NCI-H2227 (cell line): ENCODE data around the gene ALDH18A1.
"Not testable (repeated sequence)": the region's sequence is repeated elsewhere in the genome, so short reads cannot be mapped to it uniquely, and the experiment has no call there.

ENCODE experiments used
- DNase-seq: peaks from one replicate; lab custom pipeline; 2025; ENCODE audit not compliant: unreplicated experiment; lab: John Stamatoyannopoulos, UW

ALDH18A1 gene

GRCh38 chr10:95656291-95657164 is at the start of gene ALDH18A1:
Gene ALDH18A1, minus strand, starts transcription at chr10:95656711. Its CDS starts 3,334 bp downstream, at chr10:95653377.
- peak; percentile 91 for DNase-seq

GRCh38 chr10:95698415-95698814 is 41.9 kb upstream of the ALDH18A1 start:
- DNase-seq = no peak

GRCh38 chr10:95697429-95697828 is 40.9 kb upstream of the ALDH18A1 start:
- no peak for DNase-seq

DNA sequence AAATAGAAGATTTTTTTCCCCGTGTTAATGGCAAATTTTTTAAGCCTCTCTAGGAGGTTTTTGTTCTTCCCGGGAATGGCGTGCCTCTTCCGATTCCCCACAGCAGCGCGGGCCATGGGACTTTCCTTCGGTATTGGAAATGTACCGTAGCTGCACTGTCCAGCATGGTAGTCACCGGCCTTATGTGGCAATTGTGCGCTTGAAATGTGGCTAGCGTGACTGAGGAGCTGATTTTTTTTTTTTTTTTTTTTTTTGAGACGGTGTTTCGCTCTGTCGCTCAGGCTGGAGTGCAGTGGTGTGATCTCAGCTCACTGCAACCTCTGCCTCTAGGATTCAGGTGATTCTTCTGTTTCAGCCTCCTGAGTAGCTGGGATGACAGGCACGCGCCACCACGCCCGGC is 38.2 kb upstream of the ALDH18A1 start:
- peak; percentile 13 for DNase-seq

- peak; percentile 98 for DNase-seq
Observed at GRCh38 chr10:95693668-95694534, 37.4 kb upstream of the ALDH18A1 start, which contains the start of gene TCTN3. Gene TCTN3, minus strand, starts transcription at chr10:95693927. Its CDS starts 28 bp downstream, at chr10:95693899.

DNA sequence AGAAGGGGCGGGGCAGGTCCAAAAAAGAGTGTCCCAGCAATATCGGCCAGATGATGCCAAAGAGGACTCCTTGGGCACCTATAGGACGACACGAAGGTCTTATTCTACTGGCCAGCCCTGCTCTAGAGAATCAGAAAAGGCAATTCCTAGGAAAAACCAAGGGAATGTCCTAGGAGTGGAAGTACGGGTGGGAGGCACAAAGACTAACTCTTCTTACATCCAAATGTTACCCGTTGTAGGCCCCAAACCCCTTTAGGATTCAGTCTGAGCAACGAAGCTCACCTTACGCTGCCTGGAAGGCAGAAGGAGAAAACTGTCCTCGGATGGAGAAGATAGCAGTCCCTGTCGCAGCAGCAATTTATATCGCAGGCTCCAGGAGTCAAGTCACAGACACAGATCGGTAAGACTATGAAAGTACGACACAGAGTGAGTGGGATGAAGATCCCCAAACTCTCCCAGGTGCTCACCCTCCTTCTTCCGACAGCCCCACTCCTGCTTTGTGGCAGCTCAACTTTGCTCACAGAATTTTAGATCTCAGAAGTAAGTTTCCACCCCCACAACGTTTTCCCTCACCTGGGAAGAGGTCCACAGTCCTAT is 36.7 kb upstream of the ALDH18A1 start:
- DNase-seq = no peak

- DNase-seq = no peak
Observed at GRCh38 chr10:95691281-95691680, 34.8 kb upstream of the ALDH18A1 start.

DNA sequence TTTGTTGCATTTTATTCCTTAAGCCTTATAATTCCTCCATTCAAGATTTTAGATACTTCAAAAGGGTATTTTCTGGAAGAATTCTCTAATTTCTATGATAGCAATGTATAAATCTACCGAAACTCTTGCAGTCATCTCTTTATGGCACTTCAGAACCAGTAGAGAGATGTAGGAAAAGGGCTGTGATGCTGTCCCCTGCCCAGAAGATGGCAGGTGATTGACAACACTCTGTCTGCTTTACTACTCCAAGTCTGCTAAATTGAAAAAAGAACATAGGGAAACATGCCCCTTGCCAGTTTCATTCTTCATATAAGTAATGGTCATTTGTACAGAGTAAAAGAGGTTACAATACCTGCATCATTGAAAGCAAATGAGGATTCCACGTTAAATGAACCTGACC is 32.1 kb upstream of the ALDH18A1 start:
- DNase-seq = no peak

DNA sequence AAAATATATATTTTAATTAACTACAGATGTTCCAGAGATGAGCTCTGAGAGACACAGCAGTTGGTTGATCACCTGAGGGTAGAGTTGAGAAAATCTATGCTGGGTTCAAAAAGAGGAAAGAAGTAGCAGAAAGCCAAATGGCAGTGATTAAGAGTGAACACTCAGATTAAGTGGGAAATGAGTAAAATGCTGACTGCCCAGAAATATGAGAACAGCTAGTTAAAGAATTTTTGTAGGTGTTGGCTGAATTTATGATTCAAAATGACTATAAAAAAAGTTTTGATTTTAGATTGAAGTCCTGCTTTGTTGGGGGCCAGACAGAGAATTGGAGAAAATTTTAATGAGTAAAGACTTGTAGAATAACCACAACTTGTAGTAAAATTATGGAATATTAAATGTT is 27.5 kb upstream of the ALDH18A1 start:
- no peak for DNase-seq

- no peak for DNase-seq
Observed at GRCh38 chr10:95675403-95676116, 19.0 kb upstream of the ALDH18A1 start.

- no peak for DNase-seq
Observed at GRCh38 chr10:95674643-95675042, 18.1 kb upstream of the ALDH18A1 start.

GRCh38 chr10:95672641-95673040 is 16.1 kb upstream of the ALDH18A1 start:
- not testable (repeated sequence) for DNase-seq

DNA sequence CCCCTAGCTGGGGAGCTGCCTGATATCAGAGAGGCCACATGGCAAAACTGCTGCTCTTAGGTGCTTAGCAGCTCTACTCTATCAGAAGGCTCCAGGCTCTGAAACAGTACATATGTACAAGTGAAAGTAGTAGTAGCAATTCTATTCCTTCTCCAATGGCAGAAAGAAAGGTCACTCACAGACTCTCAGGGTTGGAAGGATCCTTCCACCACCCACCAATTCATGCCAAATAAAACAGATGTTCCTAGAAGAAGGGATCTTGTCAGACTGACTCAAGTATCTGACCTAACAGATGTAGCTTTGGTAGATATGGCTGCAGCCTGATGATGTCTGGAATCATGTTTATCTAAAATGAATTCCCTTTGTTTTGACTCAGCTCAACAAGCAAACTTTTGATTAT is 8.0 kb upstream of the ALDH18A1 start:
- no peak for DNase-seq

- no peak for DNase-seq
Observed at GRCh38 chr10:95663496-95663895, 7.0 kb upstream of the ALDH18A1 start.

DNA sequence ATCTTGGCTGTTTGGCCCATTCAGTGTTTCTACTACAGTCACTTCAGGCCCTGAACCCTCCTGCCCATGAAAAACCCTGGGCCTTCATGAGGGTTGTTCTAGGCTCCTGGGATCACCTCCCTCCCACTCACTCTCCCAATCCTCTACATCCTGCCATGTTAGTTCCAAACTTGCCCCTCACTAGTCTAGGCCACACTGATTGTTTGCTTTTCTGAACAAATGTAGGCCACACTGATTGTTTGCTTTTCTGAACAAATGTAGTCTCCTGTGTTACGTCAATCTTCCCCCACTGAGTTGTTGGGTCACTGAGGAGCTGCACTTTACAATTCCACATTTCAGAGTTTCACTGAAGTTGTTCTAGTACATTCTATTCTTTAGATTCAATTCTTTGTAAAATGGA is 5.3 kb upstream of the ALDH18A1 start:
- DNase-seq = no peak

- DNase-seq = no peak
Observed at GRCh38 chr10:95660283-95660682, 3.8 kb upstream of the ALDH18A1 start.

GRCh38 chr10:95657250-95657649 is 739 bp upstream of the ALDH18A1 start:
- no peak for DNase-seq

- peak; percentile 14 for DNase-seq
Observed at GRCh38 chr10:95655571-95656290, 780 bp downstream of the ALDH18A1 start.

DNA sequence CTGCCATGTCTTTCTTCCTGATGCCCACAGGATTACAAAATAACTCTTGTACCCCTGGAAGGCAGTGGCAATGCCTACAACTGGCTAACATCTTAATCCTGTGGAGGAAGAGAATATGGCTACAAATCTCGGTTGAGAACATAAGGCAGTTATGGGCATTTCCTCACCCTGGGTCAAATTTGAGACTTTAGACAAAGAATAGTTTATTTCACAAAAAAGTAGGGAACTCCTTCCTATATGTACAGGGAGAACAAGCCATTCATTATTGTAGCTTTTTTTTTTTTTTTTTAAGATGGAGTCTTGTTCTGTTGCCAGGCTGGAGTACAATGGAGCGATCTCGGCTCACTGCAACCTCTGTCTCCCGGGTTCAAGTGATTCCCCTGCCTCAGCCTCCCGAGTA is 2.6 kb downstream of the ALDH18A1 start:
- DNase-seq = no peak
